ENCODE data around the gene ADCY7.

ADCY7 gene

DNA sequence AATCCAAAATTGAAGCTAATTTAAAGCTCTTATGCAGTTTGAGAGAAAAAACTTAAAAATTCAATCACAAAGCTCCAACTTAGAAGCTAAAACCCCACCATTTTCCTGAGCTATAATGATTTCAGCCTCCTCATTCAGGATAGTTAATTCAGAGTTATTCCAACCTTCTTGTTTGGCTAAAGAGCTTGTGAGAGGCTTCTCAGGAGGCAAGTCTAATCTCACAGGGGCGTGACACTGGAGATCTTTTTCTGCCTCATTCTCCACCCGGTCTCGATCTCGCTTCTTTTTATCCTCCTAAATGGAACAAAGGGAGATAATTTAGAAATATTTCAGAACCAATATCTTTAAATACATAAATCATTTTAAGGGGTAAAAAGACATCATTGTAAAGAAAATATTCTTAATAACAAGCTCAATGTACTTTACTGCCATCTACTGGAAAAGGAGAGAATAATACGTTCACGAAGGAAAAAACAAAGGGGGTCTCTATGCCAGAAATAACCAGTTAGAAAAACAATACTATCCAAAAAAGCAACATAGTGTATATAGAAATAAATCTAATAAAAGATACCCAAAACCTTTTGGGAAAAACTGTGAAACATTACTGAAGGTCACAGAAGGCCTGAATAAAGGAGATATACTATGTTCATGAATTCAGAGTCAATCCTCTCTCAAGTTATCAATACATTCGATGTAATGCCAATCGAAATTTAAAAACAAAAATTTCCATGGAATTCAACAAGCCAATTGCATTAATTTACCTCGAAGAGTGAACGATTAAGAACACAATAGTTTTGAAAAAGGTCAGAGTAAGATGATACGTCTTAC lies 88.5 kb downstream of the ADCY7 start:
- Histone ChIP-seq H3K4me1 (ENCODE audit: low read length) (no peaks in the 10 kb centered on the region), H3K27me3 (replicated peaks; ENCODE audit: insufficient read depth, low read length) (no peaks in the 10 kb centered on the region), H3K36me3 (replicated peaks; ENCODE audit: insufficient read depth, low read length) (peaks cover 11% of the 10 kb centered on the region), H4K20me1 (ENCODE audit: insufficient read depth, low read length) (no peaks in the 10 kb centered on the region), H2AFZ (ENCODE audit: low read length) (no peak overlapping the region), H3K27ac (ENCODE audit: low read length) (no peak overlapping the region), H3F3A (ENCODE audit: insufficient read depth, low read length) (0 out of 2 replicates have a peak, but pooled peaks cover 5% of the 10 kb centered on the region), H3K4me3 (ENCODE audit: low read length) (no peak overlapping the region), H3K79me2 (ENCODE audit: low read length) (peaks cover 49% of the 10 kb centered on the region), H3K9ac (ENCODE audit: low read length) (no peak overlapping the region), H3K9me3 (replicated peaks; ENCODE audit: insufficient read depth, low read length) (no peaks in the 10 kb centered on the region), H3K4me2 (ENCODE audit: low read depth, low read length) (no peak overlapping the region), H3K9me2 (replicated peaks; ENCODE audit: insufficient read depth, low read length) (no peaks in the 10 kb centered on the region)
- peak; percentile 60 for TF ChIP-seq CTCF (IDR thresholded peaks at IDR 0.05; ENCODE audit: low read length)
- TF ChIP-seq EZH2 (optimal IDR thresholded peaks at IDR 0.05; ENCODE audit: low read depth, low read length) = no peak
- TF ChIP-seq EZH2phosphoT487 (IDR thresholded peaks at IDR 0.05; ENCODE audit: low read length) = no peak
- peak; percentile 33 for DNase-seq

GRCh38 chr16:50359626-50360025 lies 93.3 kb downstream of the ADCY7 start:
- H3K9ac ChIP-seq (ENCODE audit: low read length) = no peak overlapping the region
- H3K36me3 ChIP-seq (replicated peaks; ENCODE audit: insufficient read depth, low read length) = peaks cover 7% of the 10 kb centered on the region; the same call in 1 of the 2 replicates
- no peaks in the 10 kb centered on the region for H3K27me3 ChIP-seq (replicated peaks; ENCODE audit: insufficient read depth, low read length)
- no peaks in the 10 kb centered on the region for H3K9me3 ChIP-seq (replicated peaks; ENCODE audit: insufficient read depth, low read length)
- no peaks in the 10 kb centered on the region for H3K9me2 ChIP-seq (replicated peaks; ENCODE audit: insufficient read depth, low read length)
- TF ChIP-seq CTCF (IDR thresholded peaks at IDR 0.05; ENCODE audit: low read length) (no peak), EZH2phosphoT487 (IDR thresholded peaks at IDR 0.05; ENCODE audit: low read length) (no peak), EZH2 (optimal IDR thresholded peaks at IDR 0.05; ENCODE audit: low read depth, low read length) (no peak)
- no peak overlapping the region for H3K4me2 ChIP-seq (ENCODE audit: low read depth, low read length)
- 0 out of 2 replicates have a peak, but pooled peaks cover 5% of the 10 kb centered on the region for H4K20me1 ChIP-seq (ENCODE audit: insufficient read depth, low read length)
- no peaks in the 10 kb centered on the region for H3K4me1 ChIP-seq (ENCODE audit: low read length)
- H3K4me3 ChIP-seq (ENCODE audit: low read length) = no peak overlapping the region
- 0 out of 2 replicates have a peak, but pooled peaks cover 5% of the 10 kb centered on the region for H3F3A ChIP-seq (ENCODE audit: insufficient read depth, low read length)
- DNase-seq = no peak
- H3K79me2 ChIP-seq (ENCODE audit: low read length) = peaks cover 93% of the 10 kb centered on the region
- H2AFZ ChIP-seq (ENCODE audit: low read length) = no peak overlapping the region
- H3K27ac ChIP-seq (ENCODE audit: low read length) = no peak overlapping the region

- Histone ChIP-seq H3K4me3 (ENCODE audit: low read length) (no peak overlapping the region), H4K20me1 (ENCODE audit: insufficient read depth, low read length) (0 out of 2 replicates have a peak, but pooled peaks cover 5% of the 10 kb centered on the region), H3K4me2 (ENCODE audit: low read depth, low read length) (no peak overlapping the region), H3K79me2 (ENCODE audit: low read length) (peaks cover 95% of the 10 kb centered on the region), H3K36me3 (replicated peaks; ENCODE audit: insufficient read depth, low read length) (0 out of 2 replicates have a peak, but pooled peaks cover 7% of the 10 kb centered on the region), H3K9me2 (replicated peaks; ENCODE audit: insufficient read depth, low read length) (no peaks in the 10 kb centered on the region), H3K27me3 (replicated peaks; ENCODE audit: insufficient read depth, low read length) (no peaks in the 10 kb centered on the region), H3K9ac (ENCODE audit: low read length) (no peak overlapping the region), H2AFZ (ENCODE audit: low read length) (no peak overlapping the region), H3K4me1 (ENCODE audit: low read length) (no peaks in the 10 kb centered on the region), H3K27ac (ENCODE audit: low read length) (no peak overlapping the region), H3K9me3 (replicated peaks; ENCODE audit: insufficient read depth, low read length) (no peaks in the 10 kb centered on the region), H3F3A (ENCODE audit: insufficient read depth, low read length) (0 out of 2 replicates have a peak, but pooled peaks cover 5% of the 10 kb centered on the region)
- DNase-seq = no peak
- TF ChIP-seq CTCF (IDR thresholded peaks at IDR 0.05; ENCODE audit: low read length) (no peak), EZH2phosphoT487 (IDR thresholded peaks at IDR 0.05; ENCODE audit: low read length) (no peak), EZH2 (optimal IDR thresholded peaks at IDR 0.05; ENCODE audit: low read depth, low read length) (no peak)
Measured at GRCh38 chr16:50360033-50360778, 93.9 kb downstream of the ADCY7 start.

Measured in MM.1S (cell line).